K562 (cell line): ENCODE data around the gene MCM7. TPM values are rescaled to one million over a fixed set of nuclear protein-coding genes. Genes with fewer than 3 reads are reported as not detected.

ENCODE experiments used
- CBX5 ChIP-seq: IDR thresholded peaks from 2 replicates; pipeline ENCODE4 v1.6.1; 2014; ENCODE audit warnings: low read depth, borderline replicate concordance
- CTCF ChIP-seq, 3 experiments: IDR thresholded peaks in 2 of 3; conservative IDR thresholded peaks in 1 of 3; 2 replicates each; pipeline ENCODE4 v1.5.1; 2011 to 2012; ENCODE audit warnings: low read length in 3 of 3, mild to moderate bottlenecking in 3 of 3, control low read depth in 2 of 3, improper control_type of control experiment in 1 of 3, inconsistent platforms in 1 of 3, low read depth in 1 of 3, mixed read lengths in 1 of 3, moderate library complexity in 1 of 3; ENCODE audit not compliant: insufficient read depth in 2 of 3
- ESRRA ChIP-seq: fragments of 450-650 bp; IDR thresholded peaks from 2 replicates; pipeline ENCODE4 v1.6.1; 2014; ENCODE audit warnings: low read depth, mild to moderate bottlenecking, moderate library complexity, borderline replicate concordance
- FOXO4 ChIP-seq: fragments of 450-650 bp; formaldehyde crosslinking; IDR thresholded peaks from 2 replicates; pipeline ENCODE4 v1.4.0; 2020; ENCODE audit warnings: mild to moderate bottlenecking, moderate library complexity
- HNRNPH1 ChIP-seq: fragments of 200-400 bp; formaldehyde crosslinking; optimal IDR thresholded peaks from 2 replicates; pipeline ENCODE3; 2017; ENCODE audit warnings: low read depth, mild to moderate bottlenecking, low read length, moderate library complexity
- MAX ChIP-seq: sonication (generic); formaldehyde crosslinking; IDR thresholded peaks from 2 replicates; pipeline ENCODE4 v1.9.0; 2022; ENCODE audit warnings: mild to moderate bottlenecking, missing genetic modification reagents
- MXI1 ChIP-seq: IDR thresholded peaks from 2 replicates; pipeline ENCODE4 v1.6.1; 2011; ENCODE audit warnings: low read depth, mild to moderate bottlenecking, improper control_type of control experiment, low read length
- NCOR1 ChIP-seq: fragments of 450-650 bp; IDR thresholded peaks from 2 replicates; pipeline ENCODE4 v1.6.1; 2016; ENCODE audit warnings: mild to moderate bottlenecking, moderate library complexity
- PTBP1 ChIP-seq: fragments of 200-400 bp; formaldehyde crosslinking; IDR thresholded peaks from 2 replicates; pipeline ENCODE4 v1.6.1; 2017; ENCODE audit warnings: low read depth, low read length
- RERE ChIP-seq: sonication (generic); formaldehyde crosslinking; IDR thresholded peaks from 2 replicates; pipeline ENCODE4 v1.8.0; 2023; ENCODE audit warnings: missing genetic modification reagents, mild to moderate bottlenecking, borderline replicate concordance
- SIRT6 ChIP-seq: IDR thresholded peaks from one replicate; pipeline ENCODE4 v1.6.1; 2012; ENCODE audit warnings: low read depth, mild to moderate bottlenecking, control low read depth, inconsistent platforms, low read length, moderate library complexity
- YY1 ChIP-seq, 3 experiments: IDR thresholded peaks; 2 replicates each; pipeline ENCODE4 v1.6.1; 2011; ENCODE audit warnings: low read length in 2 of 3, mild to moderate bottlenecking in 2 of 3, moderate library complexity in 2 of 3, borderline replicate concordance in 1 of 3, control low read depth in 1 of 3, low read depth in 1 of 3; ENCODE audit not compliant: insufficient read depth in 3 of 3, insufficient replicate concordance in 2 of 3, control insufficient read depth in 1 of 3, insufficient read length in 1 of 3; ENCODE audit errors: extremely low read depth in 1 of 3
- ZBTB7A ChIP-seq: IDR thresholded peaks from 2 replicates; pipeline ENCODE4 v1.6.1; 2011; ENCODE audit warnings: low read depth, mild to moderate bottlenecking, low read length, moderate library complexity, borderline replicate concordance; ENCODE audit not compliant: control insufficient read depth
- ZFX ChIP-seq: sonication (generic); formaldehyde crosslinking; IDR thresholded peaks from 2 replicates; pipeline ENCODE4 v1.8.0; 2022; ENCODE audit warnings: mild to moderate bottlenecking, missing genetic modification reagents, moderate library complexity
- ZNF133 ChIP-seq: fragments of 250-450 bp; sonication (Bioruptor Pico); IDR thresholded peaks from 2 replicates; pipeline ENCODE4 v1.4.0; 2020; ENCODE audit warnings: mild to moderate bottlenecking
- ZNF444 ChIP-seq: fragments of 250-450 bp; sonication (Bioruptor Pico); IDR thresholded peaks from 2 replicates; pipeline ENCODE4 v1.4.0; 2020; ENCODE audit warnings: mild to moderate bottlenecking, moderate library complexity
- polyA plus RNA-seq, 8 experiments: library from polyadenylated mRNA; depleted of rRNA in 4 of 8; stranded (reverse) in 5 of 8; unstranded in 3 of 8; fragments of >200 nt; fragmentation: Nextera tagmentation in 2 of 8; fragmentation: Illumina TruSeq in 1 of 8; extraction: Ambion mirVana in 2 of 8; extraction: Trizol in 1 of 8; gene quantifications; 2 replicates each; pipeline versions ENCODE4 v1.2.1 to v1.2.3, GENCODE V29; 2011 to 2014; ENCODE audit warnings: inconsistent platforms in 1 of 8, missing spikeins in 1 of 8
- total RNA-seq, 7 experiments: library from RNA; depleted of rRNA in 6 of 7; stranded (reverse); fragments of >200 nt in 6 of 7; fragmentation: Illumina TruSeq in 2 of 7; extraction: Trizol in 2 of 7; gene quantifications; 2 replicates each; pipeline versions ENCODE4 v1.2.1 to v1.2.3, GENCODE V29; 2011 to 2021; ENCODE audit warnings: low replicate concordance in 1 of 7

The MCM7 gene
- total and polyA plus RNA-seq, 9 of the 15 experiments (the other 6 are each of a cell fraction or from before 2014, with no cell fraction given) = 329 to 856 (median 437) TPM

GRCh38 chr7:100091411-100092181 lies 9.6 kb downstream of the MCM7 start (continued):
- TF ChIP-seq FOXO4 (CRISPR knock-in tag) (peak; percentile 26; the same call in 1 of the 2 replicates), ZFX (no peak), CBX5 (no peak), PTBP1 (no peak), YY1 (IDR thresholded peaks at IDR 0.05; ENCODE audit: borderline replicate concordance in 1 of 3, control insufficient read depth in 1 of 3, extremely low read depth in 1 of 3, insufficient read depth in 3 of 3, insufficient read length in 1 of 3, insufficient replicate concordance in 2 of 3, low read depth in 1 of 3, low read length in 2 of 3) (no peak), NCOR1 (0 out of 2 replicates have a peak, but pooled peaks have one; percentile 4), HNRNPH1 (no peak), ZNF133 (CRISPR knock-in tag) (no peak), ZNF444 (CRISPR knock-in tag) (0 out of 2 replicates have a peak, but pooled peaks have one; percentile 36), ZBTB7A (peak; percentile 4; the same call in 1 of the 2 replicates), MAX (peak; percentile 45), SIRT6 (no peak), RERE (CRISPR knock-in tag) (no peak), CTCF (IDR thresholded peaks at IDR 0.05 in 2 of 3, conservative IDR thresholded peaks at IDR 0.05 in 1 of 3; ENCODE audit: insufficient read depth in 2 of 3, low read depth in 1 of 3, low read length in 3 of 3) (peak in 2 of 3 experiments; percentile 42 to 45; a peak in 5 of 6 replicates), ESRRA (0 out of 2 replicates have a peak, but pooled peaks have one; percentile 10), MXI1 (peak; percentile 54)
